Stimulated activated CD8-positive, alpha-beta memory T cell treated with anti-CD3 and anti-CD28 coated beads, Interleukin-15, amount 100 ng/mL, for 24 hours (primary cell): ENCODE results near the gene CDHR5.

Source experiments
- DNase-seq: peaks from one replicate; pipeline ENCODE4 v3.0.0-alpha.2; 2020; ENCODE audit warnings: low read depth

Gene CDHR5

DNA sequence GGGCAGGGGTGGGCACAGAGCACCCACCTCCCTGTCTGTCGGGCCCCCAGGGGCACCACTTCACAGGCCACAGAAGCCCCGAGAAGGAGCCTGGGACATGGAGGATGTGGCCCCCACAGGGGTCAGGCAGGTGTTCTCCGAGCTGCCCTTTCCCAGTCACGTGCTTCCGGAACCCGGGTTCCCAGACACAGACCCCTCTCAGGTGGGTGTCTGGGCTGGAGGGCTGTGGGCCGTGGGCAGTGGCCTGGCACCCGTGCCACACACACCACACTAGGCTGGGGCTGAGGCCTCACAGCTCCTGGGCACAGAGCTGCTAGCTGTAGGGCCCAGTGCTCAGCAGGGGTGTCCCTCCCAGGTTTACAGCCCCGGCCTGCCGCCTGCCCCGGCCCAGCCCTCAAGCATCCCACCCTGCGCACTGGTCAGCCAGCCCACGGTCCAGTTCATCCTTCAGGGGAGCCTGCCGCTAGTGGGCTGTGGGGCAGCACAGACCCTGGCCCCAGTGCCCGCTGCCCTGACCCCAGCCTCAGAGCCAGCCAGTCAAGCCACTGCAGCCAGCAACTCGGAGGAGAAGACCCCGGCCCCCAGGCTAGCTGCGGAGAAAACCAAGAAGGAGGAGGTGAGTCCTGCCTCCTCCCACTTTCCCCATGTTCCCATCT is 14.5 kb downstream of the CDHR5 start:
- no peak for DNase-seq

DNA sequence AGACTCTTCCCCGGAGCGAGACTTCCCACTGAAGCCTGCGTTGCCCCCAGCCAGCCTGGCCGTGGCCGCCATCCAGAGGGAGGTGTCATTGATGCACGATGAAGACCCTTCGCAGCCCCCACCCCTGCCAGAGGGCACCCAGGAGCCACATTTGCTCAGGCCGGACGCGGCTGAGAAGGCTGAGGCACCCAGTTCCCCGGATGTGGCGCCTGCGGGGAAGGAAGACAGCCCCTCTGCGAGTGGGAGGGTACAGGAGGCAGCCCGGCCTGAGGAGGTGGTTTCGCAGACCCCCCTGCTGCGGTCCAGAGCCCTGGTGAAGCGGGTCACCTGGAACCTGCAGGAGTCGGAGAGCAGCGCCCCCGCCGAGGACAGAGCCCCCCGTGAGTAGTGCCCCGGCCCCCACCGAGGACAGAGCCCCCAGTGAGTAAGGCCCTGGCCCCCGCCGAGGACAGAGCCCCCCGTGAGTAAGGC is 15.4 kb downstream of the CDHR5 start:
- no peak for DNase-seq

DNA sequence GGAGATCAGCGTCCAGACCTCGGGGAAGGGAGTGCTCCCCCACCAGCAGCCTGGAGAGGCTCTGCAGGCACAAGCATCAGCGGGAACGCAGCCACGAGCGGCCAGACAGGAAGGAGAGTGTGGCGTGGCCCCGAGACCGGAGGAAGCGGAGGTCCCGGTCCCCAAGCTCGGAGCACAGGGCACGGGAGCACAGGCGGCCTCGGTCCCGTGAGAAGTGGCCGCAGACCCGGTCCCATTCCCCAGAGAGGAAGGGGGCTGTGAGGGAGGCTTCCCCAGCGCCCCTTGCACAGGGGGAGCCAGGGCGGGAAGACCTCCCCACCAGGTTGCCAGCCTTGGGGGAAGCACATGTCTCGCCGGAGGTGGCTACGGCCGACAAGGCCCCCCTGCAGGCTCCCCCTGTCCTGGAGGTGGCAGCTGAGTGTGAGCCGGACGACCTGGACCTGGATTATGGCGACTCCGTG is 15.9 kb downstream of the CDHR5 start:
- no peak for DNase-seq

DNA sequence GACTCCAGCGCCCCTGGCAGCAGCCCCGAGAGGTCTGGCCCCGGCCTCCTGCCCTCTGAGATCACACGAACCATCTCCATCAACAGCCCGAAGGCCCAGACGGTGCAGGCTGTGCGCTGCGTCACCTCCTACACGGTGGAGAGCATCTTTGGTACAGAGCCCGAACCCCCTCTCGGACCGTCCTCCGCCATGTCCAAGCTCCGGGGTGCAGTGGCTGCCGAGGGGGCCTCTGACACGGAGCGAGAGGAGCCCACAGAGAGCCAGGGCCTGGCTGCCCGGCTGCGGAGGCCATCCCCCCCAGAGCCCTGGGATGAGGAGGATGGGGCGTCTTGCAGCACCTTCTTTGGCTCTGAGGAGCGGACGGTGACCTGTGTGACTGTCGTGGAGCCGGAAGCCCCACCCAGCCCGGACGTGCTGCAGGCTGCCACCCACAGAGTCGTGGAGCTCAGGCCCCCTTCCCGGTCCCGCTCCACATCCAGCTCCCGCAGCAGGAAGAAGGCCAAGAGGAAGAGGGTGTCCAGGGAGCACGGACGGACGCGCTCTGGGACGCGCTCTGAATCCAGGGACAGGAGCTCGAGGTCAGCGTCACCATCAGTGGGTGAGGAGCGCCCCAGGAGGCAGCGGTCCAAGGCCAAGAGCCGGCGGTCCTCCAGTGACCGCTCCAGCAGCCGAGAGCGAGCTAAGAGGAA is 16.6 kb downstream of the CDHR5 start:
- no peak for DNase-seq

DNA sequence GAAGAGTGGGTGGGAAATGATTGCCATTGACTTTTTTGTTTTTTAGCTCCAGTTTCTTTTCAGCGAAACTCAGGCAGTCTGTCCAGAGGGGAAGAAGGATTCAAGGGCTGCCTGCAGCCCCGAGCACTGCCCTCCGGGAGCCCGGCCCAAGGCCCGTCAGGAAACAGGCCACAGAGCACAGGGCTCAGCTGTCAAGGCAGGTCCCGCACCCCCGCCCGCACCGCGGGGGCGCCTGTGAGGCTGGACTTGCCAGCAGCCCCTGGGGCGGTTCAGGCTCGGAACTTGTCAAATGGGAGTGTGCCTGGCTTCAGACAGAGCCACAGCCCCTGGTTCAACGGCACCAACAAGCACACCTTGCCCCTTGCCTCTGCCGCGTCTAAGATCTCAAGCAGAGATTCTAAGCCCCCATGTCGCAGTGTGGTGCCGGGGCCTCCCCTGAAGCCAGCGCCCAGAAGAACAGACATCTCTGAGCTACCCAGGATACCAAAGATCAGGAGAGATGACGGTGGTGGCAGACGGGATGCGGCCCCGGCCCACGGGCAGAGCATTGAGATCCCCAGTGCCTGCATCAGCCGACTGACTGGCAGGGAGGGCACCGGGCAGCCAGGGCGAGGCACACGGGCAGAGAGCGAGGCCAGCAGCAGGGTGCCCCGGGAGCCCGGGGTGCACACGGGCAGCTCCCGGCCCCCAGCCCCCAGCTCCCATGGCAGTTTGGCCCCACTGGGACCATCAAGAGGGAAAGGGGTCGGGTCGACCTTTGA is 17.6 kb downstream of the CDHR5 start:
- no peak for DNase-seq

DNA sequence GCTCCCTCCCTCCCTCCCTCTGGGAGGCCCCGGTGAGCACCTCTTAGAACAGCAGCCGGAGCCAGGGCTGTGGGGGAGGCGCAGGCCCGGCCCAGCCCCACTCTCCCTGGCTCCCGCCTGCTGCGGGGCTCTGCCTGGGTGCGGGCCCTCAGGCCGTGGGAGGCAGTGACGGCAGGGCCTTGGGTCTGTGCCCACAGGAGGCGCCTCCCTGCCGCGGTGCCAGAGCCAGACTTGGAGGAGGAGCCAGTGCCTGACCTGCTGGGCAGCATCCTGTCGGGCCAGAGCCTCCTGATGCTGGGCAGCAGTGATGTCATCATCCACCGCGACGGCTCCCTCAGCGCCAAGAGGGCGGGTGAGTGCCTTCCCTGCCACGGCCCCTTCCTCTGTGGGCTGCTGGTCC is 18.5 kb downstream of the CDHR5 start:
- no peak for DNase-seq

DNA sequence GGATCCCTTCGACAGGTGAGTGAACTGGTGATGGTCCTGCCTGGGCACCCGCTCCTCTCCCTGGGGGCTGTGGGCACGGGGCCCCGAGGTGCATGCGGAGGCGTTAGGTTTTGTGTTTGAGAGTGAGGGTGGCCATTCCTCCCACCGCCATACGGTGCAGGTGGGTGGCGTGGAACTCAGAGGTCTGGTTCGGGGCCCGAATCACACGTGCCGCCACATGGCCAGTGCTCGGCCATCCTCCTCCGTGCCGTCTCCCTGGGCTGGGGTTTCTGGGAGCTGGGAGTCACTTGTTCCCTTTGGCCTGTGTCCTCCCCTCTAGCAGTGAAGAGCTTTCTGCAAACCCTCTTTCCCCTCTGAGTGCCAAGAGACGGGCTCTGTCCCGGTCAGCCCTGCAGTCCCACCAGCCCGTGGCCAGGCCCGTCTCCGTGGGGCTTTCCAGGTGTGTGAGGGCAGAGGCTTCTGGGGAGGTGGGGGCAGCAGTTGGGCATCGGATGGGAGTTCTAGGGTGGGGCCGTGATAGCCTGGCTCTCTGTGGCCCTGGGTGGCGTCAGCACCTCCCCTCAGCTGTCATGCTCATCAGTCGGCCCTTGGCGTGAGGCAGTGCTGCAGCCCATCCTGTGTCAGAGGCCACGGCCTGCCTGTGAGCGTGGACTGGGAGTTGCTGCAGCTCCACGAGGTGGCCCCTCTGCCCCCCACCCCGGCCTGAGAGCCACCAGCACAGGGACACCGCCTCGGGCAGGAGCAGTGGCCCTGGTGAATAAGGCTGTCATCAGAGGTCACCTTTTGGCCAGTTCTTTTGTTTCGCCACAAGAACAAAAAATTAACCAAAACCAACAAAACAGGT is 19.2 kb downstream of the CDHR5 start:
- no peak for DNase-seq

DNA sequence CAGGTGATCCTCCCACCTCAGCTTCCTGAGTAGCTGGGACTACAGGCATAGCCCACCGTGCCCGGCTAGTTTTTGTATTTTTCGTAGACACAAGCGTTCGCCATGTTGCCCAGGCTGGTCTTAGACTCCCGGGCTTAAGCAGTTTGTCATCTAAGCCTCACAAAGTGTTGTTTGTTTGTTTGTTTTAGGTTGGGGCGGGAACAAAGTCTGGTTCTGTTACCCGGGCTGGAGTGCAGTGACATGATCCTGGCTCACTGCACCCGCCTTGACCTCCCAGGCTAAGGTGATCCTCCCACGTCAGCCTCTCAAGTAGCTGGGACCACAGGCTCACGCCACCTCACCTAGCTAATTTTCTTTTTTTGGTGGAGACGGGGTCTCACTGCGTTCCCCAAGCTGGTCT is 21.6 kb downstream of the CDHR5 start:
- no peak for DNase-seq

DNA sequence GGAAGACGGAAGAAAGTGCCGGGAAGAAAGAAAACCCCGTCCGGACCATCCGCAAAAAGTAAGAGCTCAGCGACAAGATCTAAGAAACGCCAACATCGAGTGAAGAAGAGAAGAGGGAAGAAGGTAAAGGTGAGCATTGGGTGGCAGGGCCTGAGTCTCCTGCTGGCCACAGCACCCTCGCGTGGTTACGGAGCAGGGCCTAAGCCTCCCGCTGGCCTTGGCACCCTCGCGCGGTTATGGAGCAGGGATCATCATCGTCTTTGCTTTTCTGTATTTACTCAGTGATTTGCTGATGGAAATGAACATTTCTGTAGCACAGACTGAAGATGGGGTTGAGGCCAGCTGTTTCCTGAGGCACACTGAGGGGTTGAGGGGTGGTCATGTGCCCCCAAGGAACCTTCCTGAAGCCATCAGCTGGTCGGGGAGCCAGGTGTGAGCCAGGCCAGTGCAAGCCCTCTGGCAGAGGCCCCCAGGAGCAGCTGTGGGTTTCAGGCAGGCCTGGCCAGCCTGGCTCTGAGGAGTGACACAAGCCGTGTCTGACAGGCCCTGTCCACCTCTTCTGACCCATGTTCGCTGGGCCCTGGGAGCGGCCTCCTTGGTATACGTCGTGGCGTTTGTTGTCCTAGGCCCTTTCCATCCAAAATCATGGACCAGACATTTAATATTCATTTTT is 23.0 kb downstream of the CDHR5 start:
- no peak for DNase-seq

DNA sequence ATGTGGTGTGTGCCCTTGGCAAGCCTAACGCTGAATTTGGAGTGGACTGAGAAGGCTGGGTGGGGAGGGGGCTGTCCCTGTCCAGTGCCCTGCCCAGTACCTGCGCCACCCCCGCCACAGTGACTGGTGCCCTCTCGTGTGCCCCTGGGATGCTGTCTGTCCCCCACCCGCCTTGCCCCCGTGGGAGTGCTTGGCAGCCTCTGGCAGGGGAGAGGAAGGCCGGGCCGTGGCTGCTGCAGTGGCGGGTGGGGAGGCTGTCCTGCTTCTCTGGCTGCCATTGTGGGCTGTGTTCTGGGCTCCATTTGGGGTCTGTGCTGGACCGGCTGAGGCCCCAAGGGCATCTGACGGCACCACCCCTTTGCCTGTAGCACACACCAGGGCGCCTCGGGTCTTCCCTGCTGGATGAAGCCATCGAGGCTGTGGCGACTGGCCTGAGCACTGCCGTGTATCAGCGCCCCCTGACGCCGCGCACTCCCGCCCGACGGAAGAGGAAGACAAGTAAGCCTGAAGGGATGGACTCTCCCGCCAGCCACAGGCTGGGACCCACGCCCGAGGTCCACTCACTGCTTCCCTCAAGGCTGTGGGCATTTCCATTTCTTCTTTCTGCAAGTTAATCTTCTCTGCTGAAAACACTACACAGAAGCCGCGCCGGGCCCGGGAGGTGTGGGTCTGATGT is 26.6 kb downstream of the CDHR5 start:
- no peak for DNase-seq

DNA sequence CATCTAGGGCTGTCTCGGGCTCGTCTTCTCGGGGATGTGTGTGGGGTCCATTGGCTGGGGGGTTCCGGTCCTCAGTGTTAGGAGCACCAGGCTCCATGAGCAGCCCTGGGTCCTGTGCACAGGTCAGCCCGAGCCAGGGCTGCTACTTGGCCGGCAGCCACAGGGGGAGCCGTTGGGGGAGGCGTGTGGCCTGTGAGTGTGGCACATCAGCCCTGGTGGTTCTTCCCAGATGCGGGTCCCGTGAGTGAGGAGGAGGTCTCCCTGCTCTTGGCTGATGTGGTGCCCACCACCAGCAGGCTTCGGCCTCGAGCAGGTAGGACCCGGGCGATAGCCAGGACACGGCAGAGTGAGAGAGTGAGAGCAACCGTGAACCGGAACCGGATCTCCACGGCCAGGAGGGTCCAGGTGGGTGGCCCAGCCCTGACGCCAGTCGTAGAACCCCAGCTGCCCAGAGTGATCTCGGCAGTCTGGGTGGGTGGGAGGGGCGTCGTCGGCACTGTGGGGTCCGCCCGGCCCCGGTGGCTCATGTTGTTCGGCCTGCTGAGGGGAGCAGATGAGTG is 27.5 kb downstream of the CDHR5 start:
- DNase-seq = no peak

DNA sequence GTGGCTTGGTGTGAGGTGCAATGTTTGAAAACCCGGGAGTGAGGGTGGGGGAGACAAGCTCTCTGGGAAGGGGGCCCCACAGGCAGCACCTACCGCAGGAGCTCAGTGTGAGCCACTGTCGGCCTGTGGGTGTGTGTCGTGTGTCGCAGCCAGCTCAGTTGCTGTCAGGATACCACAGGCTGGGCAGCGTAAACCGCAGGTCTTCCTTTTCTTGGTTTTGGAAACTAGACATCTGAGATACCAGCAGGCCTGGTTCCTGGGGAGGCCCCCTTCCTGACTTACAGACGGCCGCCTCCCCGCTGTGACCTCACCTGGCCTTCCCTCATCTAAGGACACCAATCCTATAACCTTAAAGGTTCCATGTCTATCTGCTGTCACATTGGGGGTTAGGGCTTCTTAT is 28.4 kb downstream of the CDHR5 start:
- DNase-seq = no peak

DNA sequence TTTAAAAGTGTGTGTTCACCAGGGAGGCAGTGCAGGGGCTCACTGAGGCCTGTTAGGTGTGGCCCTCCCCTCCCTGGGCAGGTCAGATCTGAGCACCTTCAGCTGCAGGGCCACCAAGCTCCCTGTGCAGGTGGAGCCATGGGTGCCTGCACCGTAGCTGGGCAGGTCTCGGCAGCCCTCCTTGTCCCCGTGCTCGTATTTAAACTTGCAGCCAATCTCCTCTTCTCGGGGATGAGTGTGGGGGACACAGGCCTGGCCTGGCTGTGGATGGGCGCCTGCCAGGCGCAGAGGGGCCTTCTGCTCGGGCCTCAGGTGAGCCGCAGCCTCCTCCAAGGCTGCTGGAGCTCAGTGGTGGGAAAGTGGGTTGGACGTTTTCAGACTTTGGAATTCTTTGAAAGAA is 29.4 kb downstream of the CDHR5 start:
- no peak for DNase-seq

DNA sequence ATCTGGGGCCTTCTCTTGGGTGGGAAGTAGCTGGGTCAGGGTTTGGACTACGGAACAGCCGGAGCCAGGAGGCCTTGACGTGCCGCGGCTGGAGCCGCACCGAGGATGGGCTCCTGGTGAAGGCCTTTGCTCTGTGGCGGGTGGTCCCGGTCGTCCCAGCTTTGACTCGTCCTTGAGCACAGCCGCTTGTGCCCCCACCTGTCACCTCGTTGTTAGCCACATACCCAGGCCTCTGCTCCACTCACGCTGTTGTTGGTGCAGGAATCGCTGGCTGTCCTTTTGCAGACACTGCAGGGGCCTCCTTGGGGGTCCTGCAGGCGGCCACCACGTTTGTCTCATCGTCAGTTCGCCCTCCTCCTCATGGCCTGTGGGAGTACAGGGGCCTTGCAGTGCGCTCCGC is 31.4 kb downstream of the CDHR5 start:
- no peak for DNase-seq

DNA sequence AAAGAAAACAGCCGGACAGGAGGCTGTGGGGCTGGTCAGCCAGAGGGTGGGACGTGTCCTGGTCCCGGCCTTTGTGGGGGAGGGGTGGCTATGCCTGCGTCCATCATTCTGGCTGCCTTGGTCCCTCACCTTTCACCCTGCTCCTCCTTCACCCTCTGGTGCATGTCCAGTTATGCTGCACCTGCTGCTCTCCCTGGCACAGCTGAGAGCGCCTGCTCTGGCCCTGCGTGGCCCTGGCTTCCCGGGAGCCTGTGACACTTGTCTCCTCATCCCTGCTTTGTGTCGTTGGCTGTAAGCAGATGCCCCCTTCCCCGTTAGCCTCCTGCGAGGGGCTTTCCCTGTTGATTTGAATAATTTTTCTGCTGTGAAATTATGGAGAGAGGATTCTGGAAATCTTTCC is 31.8 kb downstream of the CDHR5 start:
- DNase-seq = no peak

DNA sequence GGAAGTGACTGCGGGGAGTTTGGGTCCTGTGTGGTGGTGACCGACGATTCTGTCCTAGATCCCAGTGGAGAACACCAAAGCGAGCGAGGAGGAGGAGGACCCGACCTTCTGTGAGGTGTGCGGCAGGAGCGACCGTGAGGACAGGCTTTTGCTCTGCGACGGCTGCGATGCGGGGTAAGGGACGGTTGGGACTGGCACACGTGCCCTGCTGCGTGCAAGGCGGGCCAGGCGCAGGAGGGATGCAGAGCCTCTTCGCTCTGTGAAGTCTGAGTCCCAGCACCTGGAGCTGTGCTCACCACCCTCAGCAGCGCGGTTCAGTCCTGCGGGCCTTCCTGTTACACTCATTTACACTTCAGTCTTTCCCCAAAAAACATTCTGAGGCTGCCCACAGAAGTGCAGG is 32.3 kb downstream of the CDHR5 start:
- DNase-seq = no peak

DNA sequence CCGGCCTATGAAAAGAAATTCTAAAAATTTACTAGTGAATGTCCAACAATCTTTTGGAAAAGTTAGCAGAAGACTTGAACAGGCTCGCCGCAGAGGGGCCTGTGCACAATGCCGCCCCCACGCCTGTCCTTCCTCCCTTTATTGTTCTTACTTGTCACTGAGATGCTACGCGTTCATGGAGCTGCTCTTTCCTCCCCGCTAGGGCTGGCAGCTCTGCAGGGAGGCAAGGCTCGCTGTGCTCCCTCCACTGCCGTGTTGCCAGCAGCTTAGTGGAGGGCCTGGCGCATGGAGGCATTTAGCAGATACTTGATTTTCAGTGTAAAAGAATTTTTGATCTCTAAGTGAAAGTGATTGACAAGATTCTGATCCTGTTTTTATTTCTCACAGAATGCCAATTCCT is 33.8 kb downstream of the CDHR5 start:
- DNase-seq = no peak

DNA sequence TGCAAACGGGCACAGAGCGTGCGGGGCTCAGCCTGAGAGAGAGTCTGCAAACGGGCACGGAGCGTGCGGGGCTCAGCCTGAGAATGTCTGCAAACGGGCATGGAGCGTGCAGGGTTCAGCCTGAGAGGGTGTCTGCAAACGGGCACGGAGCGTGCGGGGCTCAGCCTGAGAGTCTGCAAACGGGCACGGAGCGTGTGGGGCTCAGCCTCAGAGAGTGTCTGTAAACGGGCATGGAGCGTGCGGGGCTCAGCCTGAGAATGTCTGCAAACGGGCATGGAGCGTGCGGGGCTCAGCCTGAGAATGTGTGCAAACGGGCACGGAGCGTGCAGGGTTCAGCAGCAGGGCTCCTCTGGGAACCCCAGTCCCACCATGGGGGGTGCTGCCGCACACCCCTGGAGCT is 35.0 kb downstream of the CDHR5 start:
- DNase-seq = no peak

DNA sequence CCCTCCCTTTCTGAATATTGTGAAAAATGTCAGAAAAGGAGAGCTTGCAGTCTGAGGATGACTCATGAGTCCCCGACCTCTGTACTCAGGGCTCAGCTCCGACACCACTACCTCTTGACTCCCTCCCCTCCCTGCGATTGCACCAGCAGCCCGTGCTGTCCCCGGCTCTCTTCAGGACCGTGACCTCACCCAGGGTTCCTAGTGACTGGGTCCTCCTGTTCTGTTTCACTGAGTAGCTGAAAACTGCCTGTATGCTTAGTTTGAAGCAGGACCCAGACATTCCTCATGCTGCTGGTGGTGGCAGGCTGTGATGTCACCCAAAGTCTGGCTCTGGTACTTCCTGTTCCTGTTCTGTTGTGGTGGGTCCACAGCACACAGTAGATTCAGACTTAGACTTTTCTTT is 36.8 kb downstream of the CDHR5 start:
- no peak for DNase-seq

DNA sequence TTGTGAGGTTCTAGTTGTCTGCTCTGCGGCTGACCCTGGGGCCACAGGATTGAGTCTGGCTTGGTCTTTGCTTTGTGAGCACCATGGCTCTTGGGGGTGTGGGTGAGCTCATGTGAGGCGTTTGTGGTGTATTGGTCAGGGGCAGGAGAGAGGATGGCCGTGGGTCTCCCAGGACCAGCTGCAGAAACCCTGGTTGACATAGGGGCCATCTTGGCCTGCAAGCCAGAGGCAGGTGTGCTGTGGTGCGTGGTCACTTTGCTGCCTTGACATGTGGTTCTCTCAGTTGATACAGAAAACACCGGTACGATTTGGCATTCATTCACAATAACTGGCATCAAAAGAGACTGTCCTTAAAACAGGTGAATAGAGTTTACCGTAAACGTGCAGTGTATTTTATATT is 37.2 kb downstream of the CDHR5 start:
- DNase-seq = no peak
